Upper lobe of right lung (tissue), 1 donor: Measurements from ENCODE around the gene TBX15. TPM values are rescaled to one million over a fixed set of nuclear protein-coding genes. Genes with fewer than 3 reads are reported as not detected.

Source experiments
- ATAC-seq: fragments of 200-7000 bp; cut with Tn5 transposase; one replicate; pipeline ENCODE4 v1.9.1; 2020; ENCODE audit warnings: mild to moderate bottlenecking, moderate library complexity
- DNase-seq: peaks from one replicate; pipeline ENCODE4 v3.0.0-alpha.2; 2020
- H3K27ac ChIP-seq: fragments of 200-600 bp; one replicate; pipeline ENCODE4 v1.8.0; 2022
- H3K27me3 ChIP-seq: fragments of 200-600 bp; one replicate; pipeline ENCODE4 v1.8.0; 2022; ENCODE audit warnings: mild to moderate bottlenecking
- H3K36me3 ChIP-seq: fragments of 200-600 bp; one replicate; pipeline ENCODE4 v1.8.0; 2022
- H3K4me1 ChIP-seq: fragments of 200-600 bp; one replicate; pipeline ENCODE4 v1.8.0; 2022
- H3K4me3 ChIP-seq: fragments of 200-600 bp; one replicate; pipeline ENCODE4 v1.8.0; 2022; ENCODE audit warnings: mild to moderate bottlenecking
- H3K9me3 ChIP-seq: fragments of 200-600 bp; one replicate; pipeline ENCODE4 v1.8.0; 2022
- CTCF ChIP-seq: fragments of 200-600 bp; IDR thresholded peaks from one replicate; pipeline ENCODE4 v1.8.0; 2022; ENCODE audit warnings: antibody characterized with exemption
- intact Hi-C: fragments of 100-400 bp; cut with DNase I; formaldehyde crosslinking; loops from one replicate; pipeline ENCODE4 v1.11.0; 2022
- total RNA-seq: library from RNA; stranded (reverse); fragmentation: NEBNext Ultra II Directional; extraction: Animal tissue kit (Norgen Biotek cat#: 25700); gene quantifications from one replicate; pipeline ENCODE4 v1.2.1, GENCODE V29; 2021
- donor health status: DM: no; HTN: yes; CAD: no; lungs with severe emphysema.

The TBX15 gene
- total RNA-seq, 1 donor from 2014 or later, result 0.64 TPM

DNA sequence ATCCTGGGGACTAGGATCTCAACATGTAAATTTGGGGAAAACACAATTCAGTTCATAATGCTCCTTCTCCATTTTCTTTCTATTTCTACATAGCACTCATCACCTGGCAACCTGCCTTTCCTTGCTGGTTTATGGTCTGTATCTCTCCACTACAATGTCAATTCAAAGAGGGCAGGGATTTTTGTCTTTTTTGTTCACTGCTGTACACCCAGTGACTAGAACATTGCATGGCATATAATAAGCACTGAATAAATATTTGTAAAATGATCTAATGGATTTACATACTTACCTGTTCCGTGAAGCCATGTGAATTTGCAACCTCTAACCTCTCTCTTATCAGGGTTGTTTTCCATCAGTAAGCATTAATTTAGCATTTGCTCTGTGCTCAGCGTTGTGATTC, 27.4 kb upstream of the TBX15 start:
- no peak for DNase-seq
- Histone ChIP-seq H3K4me3 (no peak overlapping the region), H3K27ac (no peak overlapping the region), H3K36me3 (no peaks in the 10 kb centered on the region), H3K4me1 (no peaks in the 10 kb centered on the region), H3K27me3 (no peaks in the 10 kb centered on the region), H3K9me3 (no peaks in the 10 kb centered on the region)
- ATAC-seq, result no peak
- no peak for TF ChIP-seq CTCF
- intact Hi-C loops, result no loop called here

DNA sequence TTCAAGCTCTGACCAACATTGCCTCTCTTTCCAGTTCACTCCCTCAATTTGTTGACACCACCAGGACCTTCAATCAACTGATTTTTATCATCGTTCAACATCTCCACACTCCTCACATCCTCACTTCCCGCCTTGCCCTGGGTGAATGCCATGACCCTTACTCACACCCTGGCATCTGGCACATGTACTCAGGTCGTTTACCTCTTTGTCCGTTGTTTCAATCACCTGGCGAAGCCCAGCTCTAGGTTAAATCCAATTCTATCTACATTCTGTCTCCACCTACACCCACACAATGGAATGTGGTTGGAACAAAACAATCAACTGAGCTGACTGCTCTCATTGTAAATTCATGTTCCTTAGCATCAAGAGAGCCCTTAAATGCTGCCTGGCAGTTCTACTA, 24.2 kb upstream of the TBX15 start:
- no peaks in the 10 kb centered on the region for H3K9me3 ChIP-seq
- DNase-seq (no peak), ATAC-seq (no peak)
- H3K36me3 ChIP-seq, result no peaks in the 10 kb centered on the region
- H3K4me3 ChIP-seq, result no peak overlapping the region
- intact Hi-C loops, result no loop called here
- H3K27me3 ChIP-seq, result peaks cover 18% of the 10 kb centered on the region
- peaks cover 15% of the 10 kb centered on the region for H3K4me1 ChIP-seq
- no peak for TF ChIP-seq CTCF
- no peak overlapping the region for H3K27ac ChIP-seq

DNA sequence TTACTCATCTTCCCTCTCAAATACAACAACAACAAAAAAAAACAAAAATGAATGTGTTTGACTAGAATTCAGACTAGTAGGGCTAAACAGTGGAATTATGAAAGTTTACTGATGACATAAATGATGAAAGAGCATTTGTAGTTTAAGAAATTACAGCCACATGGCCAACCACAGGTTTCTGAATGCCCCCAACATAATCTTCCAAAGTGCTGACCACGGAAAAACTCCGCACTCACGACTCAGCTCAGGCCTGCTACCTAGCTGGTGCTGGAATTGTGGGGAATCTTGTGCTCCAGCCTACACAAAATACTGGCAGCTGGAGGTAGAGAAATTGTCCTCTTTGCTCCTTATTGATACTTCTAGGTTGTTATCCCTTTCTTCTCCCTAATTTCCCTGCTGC, 23.6 kb upstream of the TBX15 start:
- no peak overlapping the region for H3K27ac ChIP-seq
- intact Hi-C loops, result no loop called here

GRCh38 chr1:119011116-119011515, 23.0 kb upstream of the TBX15 start:
- intact Hi-C loops, result no loop called here
- no peak for TF ChIP-seq CTCF
- Histone ChIP-seq H3K27ac (no peak overlapping the region), H3K4me3 (no peak overlapping the region), H3K9me3 (no peaks in the 10 kb centered on the region), H3K27me3 (peaks cover 31% of the 10 kb centered on the region), H3K4me1 (peaks cover 21% of the 10 kb centered on the region), H3K36me3 (no peaks in the 10 kb centered on the region)
- DNase-seq, result no peak
- ATAC-seq, result no peak

More for the DNA sequence above, 23.6 kb upstream of the TBX15 start:
- TF ChIP-seq CTCF, result no peak
- Histone ChIP-seq H3K27me3 (peaks cover 25% of the 10 kb centered on the region), H3K36me3 (no peaks in the 10 kb centered on the region), H3K4me1 (peaks cover 19% of the 10 kb centered on the region), H3K9me3 (no peaks in the 10 kb centered on the region), H3K4me3 (no peak overlapping the region)
- ATAC-seq, result no peak
- DNase-seq, result no peak

- Histone ChIP-seq H3K4me3 (no peak overlapping the region), H3K27me3 (peaks cover 40% of the 10 kb centered on the region), H3K27ac (no peak overlapping the region), H3K9me3 (no peaks in the 10 kb centered on the region), H3K36me3 (no peaks in the 10 kb centered on the region), H3K4me1 (peaks cover 21% of the 10 kb centered on the region)
- no peak for ATAC-seq
- intact Hi-C loops, result no loop called here
- no peak for TF ChIP-seq CTCF
- no peak for DNase-seq
These were observed 22.1 kb upstream of the TBX15 start for GRCh38 chr1:119010201-119010600.

- H3K4me3 ChIP-seq, result no peak overlapping the region
These were observed 21.1 kb upstream of the TBX15 start for GRCh38 chr1:119009312-119009655.

More at GRCh38 chr1:119009312-119009655, 21.1 kb upstream of the TBX15 start:
- intact Hi-C loops, result no loop called here
- Histone ChIP-seq H3K36me3 (no peaks in the 10 kb centered on the region), H3K27ac (no peak overlapping the region), H3K27me3 (peaks cover 49% of the 10 kb centered on the region), H3K9me3 (no peaks in the 10 kb centered on the region), H3K4me1 (peaks cover 21% of the 10 kb centered on the region)
- DNase-seq (no peak), ATAC-seq (no peak)
- no peak for TF ChIP-seq CTCF
